Osteocyte (in vitro differentiated cells): ENCODE results near the gene ZNF541. TPM values are rescaled to one million over a fixed set of nuclear protein-coding genes. Genes with fewer than 3 reads are reported as not detected.

Experiments used
- DNase-seq: peaks from one replicate; pipeline ENCODE4 v3.0.0; 2021; ENCODE audit warnings: mixed read lengths; ENCODE audit not compliant: unreplicated experiment; ENCODE audit errors: extremely low spot score
- H3K27ac Mint-ChIP-seq: one replicate; pipeline ENCODE4 v1.8.0; 2021; ENCODE audit warnings: mild to moderate bottlenecking, mixed read lengths; ENCODE audit not compliant: unreplicated experiment
- H3K27me3 Mint-ChIP-seq: one replicate; pipeline ENCODE4 v1.8.0; 2021; ENCODE audit warnings: mixed read lengths; ENCODE audit not compliant: unreplicated experiment
- H3K36me3 Mint-ChIP-seq: one replicate; pipeline ENCODE4 v1.8.0; 2021; ENCODE audit warnings: mixed read lengths; ENCODE audit not compliant: unreplicated experiment
- H3K4me1 Mint-ChIP-seq: one replicate; pipeline ENCODE4 v1.8.0; 2021; ENCODE audit warnings: mixed read lengths; ENCODE audit not compliant: unreplicated experiment
- H3K4me3 Mint-ChIP-seq: one replicate; pipeline ENCODE4 v1.8.0; 2021; ENCODE audit warnings: mild to moderate bottlenecking, moderate library complexity, mixed read lengths; ENCODE audit not compliant: unreplicated experiment
- H3K9me3 Mint-ChIP-seq: one replicate; pipeline ENCODE4 v1.8.0; 2021; ENCODE audit warnings: mixed read lengths; ENCODE audit not compliant: unreplicated experiment
- CTCF ChIP-seq: fragments of 200-600 bp; sonication (generic); IDR thresholded peaks from 2 replicates; pipeline ENCODE4 v1.5.0; 2021; ENCODE audit warnings: antibody characterized with exemption, mild to moderate bottlenecking, moderate library complexity
- total RNA-seq: library from RNA; stranded (reverse); gene quantifications from 2 replicates; pipeline ENCODE4 v1.2.1, GENCODE V29; 2021

ZNF541 gene
- total RNA-seq, 1 donor from 2014 or later, result not detected

GRCh38 chr19:47531640-47532387, 41.1 kb downstream of the ZNF541 start:
- no peak overlapping the region for H3K27ac Mint-ChIP-seq
- H3K27me3 Mint-ChIP-seq, result peaks cover 14% of the 10 kb centered on the region
- TF ChIP-seq CTCF, result no peak
- H3K4me1 Mint-ChIP-seq, result no peaks in the 10 kb centered on the region
- H3K4me3 Mint-ChIP-seq, result no peak overlapping the region
- no peaks in the 10 kb centered on the region for H3K9me3 Mint-ChIP-seq
- no peak for DNase-seq
- no peaks in the 10 kb centered on the region for H3K36me3 Mint-ChIP-seq

DNA sequence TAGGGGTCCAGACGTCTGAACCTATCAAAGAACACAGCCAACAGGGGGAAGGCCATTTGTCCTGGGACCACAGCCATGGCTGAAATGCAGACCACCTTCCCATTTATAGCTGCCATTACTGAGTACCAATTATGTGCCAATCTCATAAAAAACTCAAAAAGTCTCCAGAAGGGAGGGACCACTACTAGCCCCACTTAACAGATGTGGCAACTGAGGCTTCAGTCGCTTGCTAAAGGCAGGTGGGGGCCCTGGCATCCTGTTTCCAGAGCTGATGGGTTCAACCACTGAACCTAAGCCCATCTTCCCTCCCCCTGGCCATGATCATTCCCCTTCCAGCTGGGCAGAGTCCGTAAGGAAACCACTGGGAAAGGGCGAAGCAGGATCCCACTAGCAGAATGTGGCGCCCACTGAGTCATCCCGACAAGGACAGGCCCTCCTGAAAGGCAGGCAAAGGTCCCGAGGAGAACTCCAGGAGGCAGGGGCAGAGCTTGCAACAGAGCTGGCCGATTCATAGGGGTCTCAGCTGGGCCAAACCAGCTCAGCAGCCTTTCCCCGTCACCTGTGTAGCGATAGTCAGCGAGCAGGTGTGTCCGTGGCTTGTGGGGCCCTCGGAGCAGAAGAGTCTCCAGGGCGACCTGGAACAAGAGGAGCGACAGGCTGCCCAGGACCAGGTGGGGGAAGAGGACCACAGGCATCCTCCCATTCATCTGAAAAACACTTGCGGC, 43.8 kb downstream of the ZNF541 start:
- no peak overlapping the region for H3K27ac Mint-ChIP-seq
- H3K4me3 Mint-ChIP-seq, result no peak overlapping the region
- H3K4me1 Mint-ChIP-seq, result no peaks in the 10 kb centered on the region
- H3K27me3 Mint-ChIP-seq, result peaks cover 16% of the 10 kb centered on the region
- DNase-seq, result no peak
- H3K9me3 Mint-ChIP-seq, result no peaks in the 10 kb centered on the region
- H3K36me3 Mint-ChIP-seq, result no peaks in the 10 kb centered on the region
- no peak for TF ChIP-seq CTCF

DNA sequence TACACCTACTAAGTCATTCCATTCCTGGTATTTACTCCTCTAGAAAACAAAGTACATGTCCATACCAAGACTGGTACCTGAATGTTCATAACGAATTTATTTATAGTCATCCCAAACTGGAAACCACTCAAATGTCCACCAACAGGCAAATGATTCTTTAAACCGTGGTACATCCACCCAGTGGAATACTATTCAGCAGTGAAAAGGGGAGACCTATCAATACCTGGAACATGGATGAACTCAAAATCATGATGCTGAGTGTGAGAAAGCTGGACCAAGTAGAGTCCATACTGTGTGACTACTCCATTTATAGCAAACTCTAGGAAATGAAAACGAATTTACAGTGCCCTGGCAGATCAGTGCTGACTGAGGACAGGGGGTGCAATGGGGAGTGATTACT, 46.1 kb downstream of the ZNF541 start:
- TF ChIP-seq CTCF, result no peak
- Mint-ChIP-seq H3K4me3 (no peak overlapping the region), H3K4me1 (no peaks in the 10 kb centered on the region), H3K36me3 (no peaks in the 10 kb centered on the region), H3K27ac (no peak overlapping the region), H3K9me3 (no peaks in the 10 kb centered on the region), H3K27me3 (peaks cover 25% of the 10 kb centered on the region)
- no peak for DNase-seq

- no peak for DNase-seq
- Mint-ChIP-seq H3K4me1 (no peaks in the 10 kb centered on the region), H3K27me3 (peaks cover 26% of the 10 kb centered on the region), H3K4me3 (no peak overlapping the region), H3K27ac (no peak overlapping the region), H3K9me3 (no peaks in the 10 kb centered on the region), H3K36me3 (no peaks in the 10 kb centered on the region)
- no peak for TF ChIP-seq CTCF
These were observed 49.5 kb downstream of the ZNF541 start for GRCh38 chr19:47523473-47523872.

Other genes starting within 250 kb of the ZNF541 start
- gene C5AR2, start 241.0 kb downstream of the ZNF541 start, total RNA-seq, result 0.08 TPM in 1 of 2 replicates, not detected in the other
- gene DHX34, start 223.8 kb downstream of the ZNF541 start, total RNA-seq, result 17.5 and 19.2 TPM in 2 replicates
- 93.8 and 99.0 TPM in 2 replicates for gene MEIS3, start 153.6 kb downstream of the ZNF541 start, total RNA-seq
- 0.05 TPM in 1 of 2 replicates, not detected in the other for gene SLC8A2, start 101.3 kb downstream of the ZNF541 start, total RNA-seq
- gene KPTN, start 88.9 kb downstream of the ZNF541 start, total RNA-seq, result 14.5 and 21.9 TPM in 2 replicates
- gene NAPA, start 58.1 kb downstream of the ZNF541 start, total RNA-seq, result 104 TPM in 2 replicates
- gene BICRA, start 36.0 kb upstream of the ZNF541 start, total RNA-seq, result 17.1 and 20.4 TPM in 2 replicates
- gene EHD2, start 140.3 kb upstream of the ZNF541 start, total RNA-seq, result 440 and 443 TPM in 2 replicates
- gene NOP53, start 172.4 kb upstream of the ZNF541 start, total RNA-seq, result 231 and 232 TPM in 2 replicates
- gene SELENOW, start 205.6 kb upstream of the ZNF541 start, total RNA-seq, result 193 and 204 TPM in 2 replicates
- gene TPRX1, start 231.4 kb upstream of the ZNF541 start, total RNA-seq, result not detected in 2 replicates
- gene CRX, start 248.8 kb upstream of the ZNF541 start, total RNA-seq, result not detected in 2 replicates